Peyer's patch (tissue), 4 donors: ENCODE results near the gene PACSIN1.

Source experiments
- POLR2A ChIP-seq, 2 donors: fragments of 450-650 bp; IDR thresholded peaks; one replicate each; pipeline ENCODE4 v1.5.1; 2017; ENCODE audit warnings: antibody characterized with exemption in 2 of 2, mild to moderate bottlenecking in 2 of 2, moderate library complexity in 2 of 2
- TF ChIP-seq, protein P1 (sequence below), 6 experiments: fragments of 450-650 bp in 4 of 6; fragments of 200-600 bp in 2 of 6; sonication (generic) in 1 of 6; IDR thresholded peaks; one replicate each; pipeline ENCODE4 v1.5.1; 2017 to 2019; ENCODE audit warnings: antibody characterized with exemption in 6 of 6, mild to moderate bottlenecking in 3 of 6, moderate library complexity in 1 of 6

DNA sequence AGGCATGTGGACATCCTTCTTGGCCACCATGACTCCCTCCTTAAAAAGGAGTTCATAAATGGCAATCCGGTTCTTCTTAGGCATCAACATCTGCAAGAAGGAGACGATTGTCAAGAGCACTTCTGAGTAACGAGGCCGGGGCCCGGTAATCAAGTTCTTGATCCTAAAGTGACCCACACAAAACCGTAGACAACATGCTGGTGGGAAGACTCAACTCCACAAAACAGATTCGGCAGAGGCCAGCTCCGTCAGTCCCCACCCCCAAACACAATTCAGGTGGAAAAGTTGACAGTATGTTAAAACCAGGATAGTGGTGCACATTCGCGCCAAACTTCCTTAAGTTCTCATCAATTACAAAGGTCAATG lies 40.8 kb upstream of the PACSIN1 start:
- TF ChIP-seq, protein P1, sequence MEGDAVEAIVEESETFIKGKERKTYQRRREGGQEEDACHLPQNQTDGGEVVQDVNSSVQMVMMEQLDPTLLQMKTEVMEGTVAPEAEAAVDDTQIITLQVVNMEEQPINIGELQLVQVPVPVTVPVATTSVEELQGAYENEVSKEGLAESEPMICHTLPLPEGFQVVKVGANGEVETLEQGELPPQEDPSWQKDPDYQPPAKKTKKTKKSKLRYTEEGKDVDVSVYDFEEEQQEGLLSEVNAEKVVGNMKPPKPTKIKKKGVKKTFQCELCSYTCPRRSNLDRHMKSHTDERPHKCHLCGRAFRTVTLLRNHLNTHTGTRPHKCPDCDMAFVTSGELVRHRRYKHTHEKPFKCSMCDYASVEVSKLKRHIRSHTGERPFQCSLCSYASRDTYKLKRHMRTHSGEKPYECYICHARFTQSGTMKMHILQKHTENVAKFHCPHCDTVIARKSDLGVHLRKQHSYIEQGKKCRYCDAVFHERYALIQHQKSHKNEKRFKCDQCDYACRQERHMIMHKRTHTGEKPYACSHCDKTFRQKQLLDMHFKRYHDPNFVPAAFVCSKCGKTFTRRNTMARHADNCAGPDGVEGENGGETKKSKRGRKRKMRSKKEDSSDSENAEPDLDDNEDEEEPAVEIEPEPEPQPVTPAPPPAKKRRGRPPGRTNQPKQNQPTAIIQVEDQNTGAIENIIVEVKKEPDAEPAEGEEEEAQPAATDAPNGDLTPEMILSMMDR (IDR thresholded peaks at IDR 0.05), result no peak
- TF ChIP-seq POLR2A (IDR thresholded peaks at IDR 0.05), result no peak
